Keratinocyte (primary cell): Measurements from ENCODE around the gene RRBP1. TPM values are rescaled to one million over a fixed set of nuclear protein-coding genes. Genes with fewer than 3 reads are reported as not detected.

ENCODE experiments used
- DNase-seq: peaks from one replicate; pipeline ENCODE4 v3.0.0-alpha.2; 2011; ENCODE audit warnings: low read depth, missing footprints, low spot score
- FAIRE-seq: peaks from 2 replicates; lab custom pipeline; 2011; peaks lifted over from hg19 to GRCh38; lab: Jason Lieb, UNC
- H2AFZ ChIP-seq: 2 replicates; pipeline ENCODE4 v1.6.0; 2012; ENCODE audit warnings: low read length, control low read depth, inconsistent platforms; ENCODE audit not compliant: control insufficient read depth
- H3K27ac ChIP-seq: 2 replicates; pipeline ENCODE4 v1.5.1; 2011; ENCODE audit warnings: low read length; ENCODE audit not compliant: control insufficient read depth, insufficient read depth
- H3K27me3 ChIP-seq: 3 replicates; pipeline ENCODE4 v1.6.0; 2011; ENCODE audit warnings: low read length; ENCODE audit not compliant: control insufficient read depth, insufficient read depth; ENCODE audit errors: extremely low read depth
- H3K36me3 ChIP-seq, 2 experiments: 2 replicates in 1 of 2; 3 replicates in 1 of 2; pipeline ENCODE4 v1.5.1; 2011; ENCODE audit warnings: low read length in 2 of 2, mild to moderate bottlenecking in 1 of 2; ENCODE audit not compliant: control insufficient read depth in 2 of 2, insufficient read depth in 2 of 2; ENCODE audit errors: extremely low read depth in 1 of 2
- H3K4me1 ChIP-seq: 3 replicates; pipeline ENCODE4 v1.5.1; 2011; ENCODE audit warnings: low read length; ENCODE audit not compliant: control insufficient read depth, insufficient read depth; ENCODE audit errors: extremely low read depth
- H3K4me2 ChIP-seq: 3 replicates; pipeline ENCODE4 v1.6.0; 2011; ENCODE audit warnings: low read depth, low read length; ENCODE audit not compliant: control insufficient read depth, insufficient read depth; ENCODE audit errors: extremely low read depth
- H3K4me3 ChIP-seq, 3 experiments: fragments of 200-600 bp in 1 of 3; sonication (generic) in 1 of 3; 2 replicates in 2 of 3; 3 replicates in 1 of 3; pipeline ENCODE4 v1.5.1; 2011 to 2016; ENCODE audit warnings: low read length in 3 of 3, mild to moderate bottlenecking in 3 of 3, control low read depth in 2 of 3, inconsistent platforms in 1 of 3, low read depth in 1 of 3, mixed read lengths in 1 of 3, mixed run types in 1 of 3, moderate library complexity in 1 of 3; ENCODE audit not compliant: control insufficient read depth in 2 of 3, insufficient read depth in 2 of 3; ENCODE audit errors: extremely low read depth in 1 of 3
- H3K79me2 ChIP-seq: 2 replicates; pipeline ENCODE4 v1.6.0; 2012; ENCODE audit warnings: low read length; ENCODE audit not compliant: control insufficient read depth, insufficient read depth
- H3K9ac ChIP-seq: 3 replicates; pipeline ENCODE4 v1.6.0; 2011; ENCODE audit warnings: low read length; ENCODE audit not compliant: control insufficient read depth, insufficient read depth; ENCODE audit errors: extremely low read depth
- H3K9me1 ChIP-seq: 3 replicates; pipeline ENCODE4 v1.6.0; 2011; ENCODE audit warnings: low read length; ENCODE audit not compliant: control insufficient read depth, insufficient read depth; ENCODE audit errors: extremely low read depth
- H3K9me3 ChIP-seq: 2 replicates; pipeline ENCODE4 v1.5.1; 2012; ENCODE audit warnings: low read depth, low read length; ENCODE audit not compliant: control insufficient read depth
- H4K20me1 ChIP-seq: 3 replicates; pipeline ENCODE4 v1.6.0; 2011; ENCODE audit warnings: low read length; ENCODE audit not compliant: control insufficient read depth, insufficient read depth; ENCODE audit errors: extremely low read depth
- EZH2 ChIP-seq: IDR thresholded peaks from one replicate; pipeline ENCODE4 v1.6.1; 2012; ENCODE audit warnings: inconsistent platforms, mild to moderate bottlenecking, low read length, moderate library complexity
- dilution Hi-C: fragments of 300-500 bp; cut with MboI; formaldehyde crosslinking; loops from one replicate; pipeline ENCODE4 v1.7.0; 2020; ENCODE audit warnings: low sequenced_read_pairs; ENCODE audit not compliant: extremely low pct_ligation_motif_present
- polyA plus RNA-seq, 5 experiments: library from polyadenylated mRNA; depleted of rRNA in 3 of 5; stranded (reverse) in 3 of 5; stranded (forward) in 1 of 5; unstranded in 1 of 5; fragments of >200 nt; gene quantifications; 1 replicate in 1 of 5; 2 replicates in 3 of 5; 3 replicates in 1 of 5; pipeline versions ENCODE4 v1.2.1 to v1.2.3, GENCODE V29; 2011 to 2012; ENCODE audit warnings: missing spikeins in 2 of 5, low read depth in 1 of 5, low replicate concordance in 1 of 5
- TF ChIP-seq, protein P1 (sequence below), 3 experiments: IDR thresholded peaks in 1 of 3; conservative IDR thresholded peaks in 1 of 3; optimal IDR thresholded peaks in 1 of 3; 2 replicates in 2 of 3; 3 replicates in 1 of 3; pipeline versions ENCODE3 to v1.5.1; 2011; ENCODE audit warnings: low read length in 3 of 3, mild to moderate bottlenecking in 3 of 3, moderate library complexity in 2 of 3, control low read depth in 1 of 3, inconsistent platforms in 1 of 3; ENCODE audit not compliant: insufficient read depth in 2 of 3; ENCODE audit errors: extremely low read depth in 1 of 3

The RRBP1 gene
- polyA plus RNA-seq, 1 donor (not counting 4 experiments of a cell fraction or from before 2014, with no cell fraction given): 43.9 TPM

DNA sequence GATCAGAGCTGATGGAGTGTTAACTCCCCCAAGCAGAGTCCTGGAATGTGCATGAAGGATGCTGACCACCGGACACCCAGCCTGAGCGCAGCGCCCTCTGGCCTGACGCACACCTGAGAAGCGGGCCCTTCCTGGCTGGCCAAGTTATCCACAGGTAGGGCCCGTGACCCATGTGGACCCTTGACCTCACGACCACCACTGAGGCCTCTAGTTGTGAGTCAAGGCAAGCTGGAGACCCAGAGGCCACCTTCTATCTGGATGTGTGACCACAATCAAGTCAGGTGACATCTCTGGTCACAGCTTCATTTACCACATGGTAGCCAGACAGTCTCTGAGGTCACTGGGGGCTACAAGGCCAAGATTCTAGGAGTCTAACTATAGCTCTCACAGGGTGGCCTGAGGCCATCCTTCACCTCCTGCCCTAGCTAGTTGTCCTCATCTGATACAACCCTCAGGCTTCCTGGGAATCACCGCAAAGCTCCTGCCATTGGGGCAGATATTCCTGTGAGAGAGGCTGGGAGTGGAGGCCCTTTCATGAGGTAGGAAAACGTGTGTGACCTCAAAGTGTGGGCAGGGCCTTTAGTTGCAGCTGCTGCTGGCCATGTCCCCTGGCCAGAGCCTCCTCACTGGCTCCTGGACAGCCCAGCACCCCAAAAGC lies 59.1 kb downstream of the RRBP1 start:
- H3K36me3 ChIP-seq: peaks cover 44 to 81% of the 10 kb centered on the region in 2 experiments
- TF ChIP-seq, protein P1, sequence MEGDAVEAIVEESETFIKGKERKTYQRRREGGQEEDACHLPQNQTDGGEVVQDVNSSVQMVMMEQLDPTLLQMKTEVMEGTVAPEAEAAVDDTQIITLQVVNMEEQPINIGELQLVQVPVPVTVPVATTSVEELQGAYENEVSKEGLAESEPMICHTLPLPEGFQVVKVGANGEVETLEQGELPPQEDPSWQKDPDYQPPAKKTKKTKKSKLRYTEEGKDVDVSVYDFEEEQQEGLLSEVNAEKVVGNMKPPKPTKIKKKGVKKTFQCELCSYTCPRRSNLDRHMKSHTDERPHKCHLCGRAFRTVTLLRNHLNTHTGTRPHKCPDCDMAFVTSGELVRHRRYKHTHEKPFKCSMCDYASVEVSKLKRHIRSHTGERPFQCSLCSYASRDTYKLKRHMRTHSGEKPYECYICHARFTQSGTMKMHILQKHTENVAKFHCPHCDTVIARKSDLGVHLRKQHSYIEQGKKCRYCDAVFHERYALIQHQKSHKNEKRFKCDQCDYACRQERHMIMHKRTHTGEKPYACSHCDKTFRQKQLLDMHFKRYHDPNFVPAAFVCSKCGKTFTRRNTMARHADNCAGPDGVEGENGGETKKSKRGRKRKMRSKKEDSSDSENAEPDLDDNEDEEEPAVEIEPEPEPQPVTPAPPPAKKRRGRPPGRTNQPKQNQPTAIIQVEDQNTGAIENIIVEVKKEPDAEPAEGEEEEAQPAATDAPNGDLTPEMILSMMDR (optimal IDR thresholded peaks at IDR 0.05 in 1 of 3, IDR thresholded peaks at IDR 0.05 in 1 of 3, conservative IDR thresholded peaks at IDR 0.05 in 1 of 3; ENCODE audit: extremely low read depth in 1 of 3, insufficient read depth in 2 of 3, low read length in 3 of 3): no peak
- TF ChIP-seq EZH2: no peak
- H3K27me3 ChIP-seq: no peaks in the 10 kb centered on the region
- no peak overlapping the region for H3K27ac ChIP-seq
- H3K4me2 ChIP-seq: no peak overlapping the region
- H3K9me3 ChIP-seq: no peaks in the 10 kb centered on the region
- dilution Hi-C loops: no loop called here
- H3K9me1 ChIP-seq: no peaks in the 10 kb centered on the region
- no peaks in the 10 kb centered on the region for H4K20me1 ChIP-seq
- no peak for DNase-seq
- no peak for FAIRE-seq
- no peaks in the 10 kb centered on the region for H3K79me2 ChIP-seq
- H3K4me3 ChIP-seq: no peak overlapping the region
- no peaks in the 10 kb centered on the region for H3K4me1 ChIP-seq
- H3K9ac ChIP-seq: no peak overlapping the region
- H2AFZ ChIP-seq: no peak overlapping the region

- DNase-seq: no peak
- dilution Hi-C loops: no loop called here
- H3K27me3 ChIP-seq: no peaks in the 10 kb centered on the region
- H3K4me1 ChIP-seq: no peaks in the 10 kb centered on the region
- no peaks in the 10 kb centered on the region for H3K9me3 ChIP-seq
- H3K79me2 ChIP-seq: no peaks in the 10 kb centered on the region
- no peaks in the 10 kb centered on the region for H4K20me1 ChIP-seq
- H2AFZ ChIP-seq: no peak overlapping the region
- H3K27ac ChIP-seq: no peak overlapping the region
- peaks cover 45 to 77% of the 10 kb centered on the region in 2 experiments for H3K36me3 ChIP-seq
- H3K4me2 ChIP-seq: no peak overlapping the region
- no peak overlapping the region for H3K9ac ChIP-seq
- no peak overlapping the region for H3K4me3 ChIP-seq
- H3K9me1 ChIP-seq: no peaks in the 10 kb centered on the region
- TF ChIP-seq, protein P1 (optimal IDR thresholded peaks at IDR 0.05 in 1 of 3, IDR thresholded peaks at IDR 0.05 in 1 of 3, conservative IDR thresholded peaks at IDR 0.05 in 1 of 3; ENCODE audit: extremely low read depth in 1 of 3, insufficient read depth in 2 of 3, low read length in 3 of 3): no peak
- no peak for TF ChIP-seq EZH2
- no peak for FAIRE-seq
These were observed 59.8 kb downstream of the RRBP1 start for GRCh38 chr20:17622086-17622850.
